ENCODE measurements around the gene FAM83C.

The FAM83C gene

GRCh38 chr20:35287509-35288324, 4.5 kb downstream of the FAM83C start:
- no peak overlapping the region for H3K4me3 ChIP-seq (ENCODE audit: low read depth, low read length)
- no peak for DNase-seq (ENCODE audit: low read depth)
- in situ Hi-C loops (cut with HindIII; ENCODE audit: low sequenced_read_pairs) = no loop called here
- no peak for TF ChIP-seq CTCF (IDR thresholded peaks at IDR 0.05; ENCODE audit: low read depth, low read length, missing control alignments)

- no peak for TF ChIP-seq CTCF (IDR thresholded peaks at IDR 0.05; ENCODE audit: low read depth, low read length, missing control alignments)
- DNase-seq (ENCODE audit: low read depth) = no peak
- in situ Hi-C loops (cut with HindIII; ENCODE audit: low sequenced_read_pairs) = no loop called here
- no peak overlapping the region for H3K4me3 ChIP-seq (ENCODE audit: low read depth, low read length)
These were observed 5.2 kb downstream of the FAM83C start for GRCh38 chr20:35286899-35287508.

- no peak overlapping the region for H3K4me3 ChIP-seq (ENCODE audit: low read depth, low read length)
- DNase-seq (ENCODE audit: low read depth) = no peak
- in situ Hi-C loops (cut with HindIII; ENCODE audit: low sequenced_read_pairs) = no loop called here
- TF ChIP-seq CTCF (IDR thresholded peaks at IDR 0.05; ENCODE audit: low read depth, low read length, missing control alignments) = no peak
These were observed 5.9 kb downstream of the FAM83C start for GRCh38 chr20:35286077-35286898.

- H3K4me3 ChIP-seq (ENCODE audit: low read depth, low read length) = no peak overlapping the region
- no peak for DNase-seq (ENCODE audit: low read depth)
- no peak for TF ChIP-seq CTCF (IDR thresholded peaks at IDR 0.05; ENCODE audit: low read depth, low read length, missing control alignments)
- in situ Hi-C loops (cut with HindIII; ENCODE audit: low sequenced_read_pairs) = no loop called here
These were observed 6.5 kb downstream of the FAM83C start for GRCh38 chr20:35285806-35286076.

- no peak for DNase-seq (ENCODE audit: low read depth)
- peak overlapping the region; percentile 85 for H3K4me3 ChIP-seq (ENCODE audit: low read depth, low read length)
- no peak for TF ChIP-seq CTCF (IDR thresholded peaks at IDR 0.05; ENCODE audit: low read depth, low read length, missing control alignments)
- in situ Hi-C loops (cut with HindIII; ENCODE audit: low sequenced_read_pairs) = no loop called here
These were observed 7.0 kb downstream of the FAM83C start for GRCh38 chr20:35284992-35285805.
